PC-3 (cell line): Measurements from ENCODE around the gene AGAP1.

Source experiments
- CTCF ChIP-seq: fragments of 300-600 bp; sonication (generic); conservative IDR thresholded peaks from 2 replicates; pipeline ENCODE4 v1.5.1; 2017; ENCODE audit warnings: antibody characterized with exemption, low read depth, mild to moderate bottlenecking, low read length
- EZH2 ChIP-seq: fragments of 300-600 bp; sonication (generic); IDR thresholded peaks from one replicate; pipeline ENCODE4 v1.6.1; 2017; ENCODE audit warnings: antibody characterized with exemption, mild to moderate bottlenecking, low read length; ENCODE audit not compliant: unreplicated experiment

DNA sequence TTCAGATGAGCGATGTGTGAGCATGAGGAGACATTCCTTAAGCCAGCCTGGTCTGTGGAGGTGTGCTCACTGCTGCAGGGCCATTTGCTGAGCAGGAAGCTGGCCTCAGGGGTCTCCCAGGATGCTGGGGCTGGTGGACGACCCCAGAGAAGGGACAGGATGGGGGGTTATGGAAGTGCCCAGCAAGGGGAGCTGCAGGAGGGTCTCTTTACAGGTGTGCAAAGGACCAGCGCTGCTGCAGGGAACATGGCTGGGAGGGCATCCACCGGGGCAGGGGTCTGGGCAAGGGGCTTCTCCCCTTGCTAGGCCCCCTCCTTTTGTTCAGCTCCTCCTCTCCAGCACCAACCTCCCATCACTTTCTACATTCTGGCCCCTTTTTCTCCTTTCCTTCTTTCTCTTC lies 489.2 kb downstream of the AGAP1 start:
- TF ChIP-seq EZH2: no peak
- TF ChIP-seq CTCF: no peak
